Mesangial cell (primary cell): ENCODE measurements around the gene PDE4A. TPM values are rescaled to one million over a fixed set of nuclear protein-coding genes. Genes with fewer than 3 reads are reported as not detected.

ENCODE experiments used
- total RNA-seq: library from RNA; depleted of rRNA; stranded (reverse); fragments of >200 nt; gene quantifications from 2 replicates; pipeline ENCODE4 v1.2.3, GENCODE V29; 2015

PDE4A gene
- 5.2 and 8.2 TPM in 2 replicates for total RNA-seq

DNA sequence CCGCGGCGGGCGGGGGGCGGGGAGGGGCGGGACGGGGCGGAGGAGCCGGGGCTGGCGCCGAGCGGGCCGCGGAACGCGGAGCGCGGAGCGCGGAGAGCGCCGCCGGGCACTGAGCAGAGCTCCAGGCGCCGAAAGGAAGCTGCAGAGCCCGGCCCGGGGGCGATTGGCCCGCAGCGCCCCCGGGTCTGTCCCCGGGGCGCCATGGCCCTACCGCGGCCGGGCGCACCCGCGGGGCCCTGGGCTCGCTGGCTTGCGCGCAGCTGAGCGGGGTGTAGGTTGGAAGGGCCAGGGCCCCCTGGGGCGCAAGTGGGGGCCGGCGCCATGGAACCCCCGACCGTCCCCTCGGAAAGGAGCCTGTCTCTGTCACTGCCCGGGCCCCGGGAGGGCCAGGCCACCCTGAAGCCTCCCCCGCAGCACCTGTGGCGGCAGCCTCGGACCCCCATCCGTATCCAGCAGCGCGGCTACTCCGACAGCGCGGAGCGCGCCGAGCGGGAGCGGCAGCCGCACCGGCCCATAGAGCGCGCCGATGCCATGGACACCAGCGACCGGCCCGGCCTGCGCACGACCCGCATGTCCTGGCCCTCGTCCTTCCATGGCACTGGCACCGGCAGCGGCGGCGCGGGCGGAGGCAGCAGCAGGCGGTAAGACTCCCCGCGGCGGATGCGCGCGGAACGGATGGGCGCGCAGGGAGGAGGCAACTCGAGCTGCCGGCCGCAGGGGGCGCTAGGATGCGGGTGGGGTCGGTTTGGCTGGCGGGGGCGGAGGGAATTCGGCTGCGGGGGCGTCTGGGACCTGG is at the start of gene PDE4A:
PDE4A (plus strand) TSS at position 95 of the 796 bp plus-strand sequence; CDS start at position 322, 227 bp downstream.

DNA sequence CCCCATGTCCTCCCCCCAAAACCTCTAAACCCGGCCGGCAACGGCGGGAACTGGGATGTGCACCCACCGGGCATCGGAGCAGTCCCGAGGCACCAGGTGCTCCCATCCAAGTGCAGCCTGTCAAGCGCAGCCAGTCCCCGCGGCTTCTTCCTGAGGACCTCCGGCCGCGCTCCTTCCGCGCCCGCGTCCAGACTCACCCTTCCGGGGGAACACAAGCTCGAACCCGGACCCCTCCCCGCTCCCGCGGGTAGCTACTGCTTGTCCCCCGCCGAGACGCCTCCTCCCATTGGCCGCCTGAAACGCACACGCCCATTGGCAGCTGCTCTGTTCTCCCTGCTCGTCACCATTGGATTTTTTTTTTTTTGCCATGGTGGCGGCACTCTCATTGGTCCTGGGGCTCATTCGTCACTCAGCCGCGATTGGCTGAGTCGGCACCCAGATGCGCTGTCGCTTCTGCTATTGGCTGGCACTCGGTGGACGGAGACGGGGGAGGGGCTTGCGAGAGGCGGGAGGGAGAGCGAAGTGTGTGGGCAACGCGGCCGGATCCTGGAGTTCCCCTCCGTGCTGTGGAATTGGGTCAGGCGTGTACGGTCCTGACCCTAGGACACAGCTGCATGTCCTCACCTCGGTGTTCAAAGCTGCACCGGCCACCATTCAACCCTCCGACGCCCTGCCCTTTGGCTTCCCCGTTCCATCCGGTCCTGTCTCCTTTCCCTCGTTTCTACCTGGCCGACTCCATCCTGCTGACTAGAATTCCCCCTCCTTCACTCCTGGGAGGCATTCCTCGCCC is 39.8 kb upstream of the PDE4A start, which contains the start of gene TYK2:
TYK2 (minus strand) TSS at position 260 of the 790 bp plus-strand sequence. CDS start 2,166 bp downstream, outside the sequence.

DNA sequence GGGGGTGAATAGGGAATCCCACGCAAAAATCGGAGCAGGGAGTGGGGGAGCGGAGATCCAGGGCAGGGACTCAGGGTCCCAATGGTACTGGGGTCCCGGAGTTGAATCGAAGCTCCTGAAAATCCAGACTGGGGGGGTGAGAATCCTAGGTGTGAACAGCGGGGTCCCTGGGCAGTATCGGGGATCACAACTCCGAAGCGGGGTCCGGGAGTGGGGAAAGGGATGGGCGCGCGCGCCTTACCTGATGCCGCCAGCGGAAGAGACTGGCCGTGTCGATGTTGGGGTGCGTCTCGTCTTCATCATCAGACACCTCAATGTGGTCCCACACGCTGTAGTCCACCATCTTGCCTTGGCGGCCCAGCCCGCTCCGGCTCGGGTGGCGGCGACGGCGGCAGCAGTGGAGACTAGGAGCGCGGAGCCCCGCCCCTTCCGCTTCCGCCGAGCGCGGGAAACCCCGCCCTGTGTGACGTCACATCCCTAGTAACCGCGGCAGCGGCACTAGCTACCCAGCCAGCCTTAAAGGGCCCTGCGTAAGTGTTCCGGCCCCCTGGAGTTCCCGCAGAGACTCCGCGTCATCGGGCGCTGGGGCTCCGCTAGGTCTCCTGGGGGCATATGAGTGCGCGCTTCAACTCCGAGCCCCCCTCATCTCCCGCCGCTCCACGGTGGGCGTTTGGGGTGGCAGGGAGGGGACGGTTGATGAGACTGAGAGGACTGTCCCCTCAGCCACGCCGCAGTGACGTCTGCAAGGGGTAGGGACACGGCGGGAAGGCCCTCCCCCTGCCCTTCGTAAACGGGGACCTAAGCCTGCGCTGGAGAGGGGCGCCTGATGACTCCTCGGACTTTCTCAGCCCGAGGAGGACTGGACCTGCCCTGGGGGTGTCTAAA is 17.0 kb upstream of the PDE4A start, which contains the start of gene CDC37:
CDC37 (minus strand) TSS at position 406 of the 885 bp plus-strand sequence; CDS start at position 343, 63 bp downstream.

DNA sequence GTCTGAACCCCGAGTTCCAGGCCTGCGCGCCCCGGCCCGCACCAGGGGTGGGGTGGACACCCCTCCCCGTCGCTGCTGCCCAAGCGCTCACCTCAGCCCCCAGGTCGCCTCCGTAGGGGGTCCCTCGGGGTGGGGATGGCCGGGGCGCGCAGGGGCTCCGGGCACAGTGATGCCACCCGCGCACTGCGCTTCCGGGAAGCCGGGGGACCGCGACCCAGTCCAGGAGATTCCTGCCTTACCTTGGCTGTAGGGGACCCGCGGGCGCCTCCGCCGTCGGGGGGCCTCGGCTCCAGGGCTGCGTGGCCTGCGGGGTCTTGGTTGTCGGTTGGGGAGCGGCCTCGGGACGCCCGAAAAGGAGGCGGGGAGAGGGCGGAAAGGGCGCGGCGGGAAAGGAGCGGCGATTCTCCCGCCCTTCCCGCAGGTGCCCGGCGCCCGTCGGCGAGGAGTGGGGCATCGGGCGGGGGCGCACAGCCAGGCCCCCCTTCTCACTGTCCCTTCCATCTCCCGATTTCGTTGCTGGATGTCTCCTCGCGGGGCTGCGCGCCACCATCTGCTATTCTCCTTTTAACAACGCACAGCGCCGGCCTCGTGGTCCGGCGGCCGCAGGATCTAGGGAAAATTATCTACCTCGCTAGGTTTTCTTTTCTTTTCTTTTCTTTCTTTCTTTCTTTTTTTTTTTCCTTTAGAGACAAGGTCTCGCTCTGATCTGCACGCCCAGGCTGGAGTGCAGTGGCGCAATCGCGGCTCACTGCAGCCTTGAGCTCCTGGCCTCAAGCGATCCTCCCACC is 82.9 kb downstream of the PDE4A start, which contains the start of gene KEAP1:
KEAP1 (minus strand) TSS at position 355 of the 788 bp plus-strand sequence. CDS start 3,323 bp downstream, outside the sequence.

DNA sequence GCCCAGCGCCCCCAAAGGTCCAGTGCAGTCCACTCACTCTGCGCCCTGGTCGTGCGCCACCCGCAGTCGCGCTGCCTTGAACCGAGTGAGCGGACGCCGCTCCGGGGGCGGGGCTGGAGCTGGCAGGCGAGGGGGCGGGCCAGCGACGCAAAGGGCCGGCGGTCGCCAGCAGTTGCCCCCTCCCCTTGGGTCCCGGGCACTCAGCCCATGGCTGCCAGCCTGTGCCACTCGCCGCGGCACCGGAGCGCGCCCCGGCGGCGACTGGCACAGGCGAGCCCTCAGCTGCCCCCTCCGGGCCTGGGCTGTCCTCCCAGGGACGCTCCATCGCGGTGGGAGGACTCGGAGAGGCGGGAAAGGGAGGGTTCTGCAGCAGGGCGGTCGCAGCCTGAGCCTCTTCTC is 97.0 kb downstream of the PDE4A start, which contains the start of gene S1PR5:
S1PR5 (minus strand) TSS at position 87 of the 399 bp plus-strand sequence. CDS start 2,436 bp downstream, outside the sequence.

Other genes with a start within 250 kb of the PDE4A start
- gene DNMT1, start 225.6 kb upstream of the PDE4A start, total RNA-seq, result 37.1 and 155 TPM in 2 replicates
- gene S1PR2, start 189.2 kb upstream of the PDE4A start, total RNA-seq, result 2.8 and 6.2 TPM in 2 replicates
- 100 and 139 TPM in 2 replicates for gene MRPL4, start 168.3 kb upstream of the PDE4A start, total RNA-seq
- 20.5 and 41.3 TPM in 2 replicates for gene ICAM1, start 149.4 kb upstream of the PDE4A start, total RNA-seq
- gene ICAM4, start 133.6 kb upstream of the PDE4A start, total RNA-seq, result 0.33 and 1.1 TPM in 2 replicates
- gene ICAM5, start 130.6 kb upstream of the PDE4A start, total RNA-seq, result 0.16 and 0.63 TPM in 2 replicates
- 0.89 and 2.8 TPM in 2 replicates for gene ZGLP1, start 110.7 kb upstream of the PDE4A start, total RNA-seq
- gene FDX2, start 104.5 kb upstream of the PDE4A start, total RNA-seq, result 21.8 and 37.1 TPM in 2 replicates
- 37.5 and 56.5 TPM in 2 replicates for gene RAVER1, start 87.0 kb upstream of the PDE4A start, total RNA-seq
- gene ICAM3, start 80.9 kb upstream of the PDE4A start, total RNA-seq, result 3.7 and 9.0 TPM in 2 replicates
- 110 and 147 TPM in 2 replicates for gene TYK2, start 40.0 kb upstream of the PDE4A start, total RNA-seq
- gene CDC37, start 17.0 kb upstream of the PDE4A start, total RNA-seq, result 119 and 192 TPM in 2 replicates
- gene KEAP1, start 82.8 kb downstream of the PDE4A start, total RNA-seq, result 63.1 and 74.4 TPM in 2 replicates
- 0.65 and 0.76 TPM in 2 replicates for gene S1PR5, start 96.9 kb downstream of the PDE4A start, total RNA-seq
- gene ATG4D, start 123.4 kb downstream of the PDE4A start, total RNA-seq, result 36.3 and 50.5 TPM in 2 replicates
- gene KRI1, start 145.5 kb downstream of the PDE4A start, total RNA-seq, result 8.6 and 13.5 TPM in 2 replicates
- gene CDKN2D, start 148.4 kb downstream of the PDE4A start, total RNA-seq, result 8.1 and 8.3 TPM in 2 replicates
- gene AP1M2, start 166.8 kb downstream of the PDE4A start, total RNA-seq, result 18.0 and 51.0 TPM in 2 replicates
- 37.2 and 147 TPM in 2 replicates for gene SLC44A2, start 205.0 kb downstream of the PDE4A start, total RNA-seq
- gene ILF3, start 233.8 kb downstream of the PDE4A start, total RNA-seq, result 108 and 155 TPM in 2 replicates